Thyroid gland (tissue), 4 donors: Measurements from ENCODE around the gene EFCAB5.

Source experiments
- CTCF ChIP-seq, 6 experiments: fragments of 200-600 bp in 3 of 6; fragments of 450-650 bp in 3 of 6; sonication (generic) in 3 of 6; IDR thresholded peaks; one replicate each; pipeline ENCODE4 v1.5.1; 2016 to 2019; ENCODE audit warnings: antibody characterized with exemption in 6 of 6, mild to moderate bottlenecking in 2 of 6, inconsistent platforms in 1 of 6, moderate library complexity in 1 of 6
- POLR2A ChIP-seq, 2 donors: fragments of 450-650 bp; IDR thresholded peaks; one replicate each; pipeline ENCODE4 v1.6.1; 2017; ENCODE audit warnings: antibody characterized with exemption in 2 of 2, mild to moderate bottlenecking in 2 of 2, moderate library complexity in 1 of 2

GRCh38 chr17:29924786-29925185 lies 16.6 kb upstream of the EFCAB5 start:
- TF ChIP-seq CTCF (IDR thresholded peaks at IDR 0.05), result no peak
- TF ChIP-seq POLR2A (IDR thresholded peaks at IDR 0.05), result no peak
